ENCODE results near the gene IFT43.
"Not testable (repeated sequence)": the region's sequence is repeated elsewhere in the genome, so short reads cannot be mapped to it uniquely, and the experiment has no call there.

Gene IFT43

GRCh38 chr14:75981426-75982265, 3.9 kb upstream of the IFT43 start, which contains the start of gene TGFB3:
TSS of gene TGFB3 (minus strand) at chr14:75981995. CDS start at chr14:75980893, 1,102 bp downstream.
- peak; percentile 70 for DNase-seq

GRCh38 chr14:75982266-75983018, 3.1 kb upstream of the IFT43 start:
- peak; percentile 75 for DNase-seq

- no peak for DNase-seq
These were observed 2.6 kb upstream of the IFT43 start for GRCh38 chr14:75983019-75983358.

GRCh38 chr14:75984674-75985073, 889 bp upstream of the IFT43 start:
- DNase-seq, result no peak

GRCh38 chr14:75986439-75986765, 839 bp downstream of the IFT43 start:
- DNase-seq, result no peak

GRCh38 chr14:75987201-75987970, 1.8 kb downstream of the IFT43 start:
- no peak for DNase-seq

- no peak for DNase-seq
These were observed 3.6 kb downstream of the IFT43 start for GRCh38 chr14:75989134-75989533.

GRCh38 chr14:75990297-75990696, 4.7 kb downstream of the IFT43 start:
- no peak for DNase-seq

- DNase-seq, result no peak
These were observed 6.2 kb downstream of the IFT43 start for GRCh38 chr14:75991753-75992152.

GRCh38 chr14:75993567-75994041, 8.0 kb downstream of the IFT43 start:
- DNase-seq, result no peak

GRCh38 chr14:75995372-75996041, 9.9 kb downstream of the IFT43 start:
- DNase-seq, result no peak

GRCh38 chr14:75996488-75996887, 10.9 kb downstream of the IFT43 start:
- DNase-seq, result no peak

- no peak for DNase-seq
These were observed 14.1 kb downstream of the IFT43 start for GRCh38 chr14:75999511-76000190.

GRCh38 chr14:76002383-76002782, 16.8 kb downstream of the IFT43 start:
- no peak for DNase-seq

GRCh38 chr14:76006253-76006652, 20.7 kb downstream of the IFT43 start:
- DNase-seq, result no peak

- no peak for DNase-seq
These were observed 21.8 kb downstream of the IFT43 start for GRCh38 chr14:76007379-76007778.

GRCh38 chr14:76007852-76008251, 22.3 kb downstream of the IFT43 start:
- DNase-seq, result no peak

- DNase-seq, result not testable (repeated sequence)
These were observed 24.1 kb downstream of the IFT43 start for GRCh38 chr14:76009627-76010026.

- DNase-seq, result no peak
These were observed 26.4 kb downstream of the IFT43 start for GRCh38 chr14:76011930-76012329.

- no peak for DNase-seq
These were observed 26.8 kb downstream of the IFT43 start for GRCh38 chr14:76012354-76012753.

GRCh38 chr14:76015191-76015590, 29.6 kb downstream of the IFT43 start:
- no peak for DNase-seq

- no peak for DNase-seq
These were observed 30.1 kb downstream of the IFT43 start for GRCh38 chr14:76015668-76016067.

Measured in CD4-positive, alpha-beta T cell treated with Interferon gamma for 1 hour (primary cell).